Liver (tissue), 9 donors: ENCODE measurements around the gene LRATD1. TPM values are rescaled to one million over a fixed set of nuclear protein-coding genes. Genes with fewer than 3 reads are reported as not detected.

ENCODE experiments used
- DNase-seq: peaks from one replicate; pipeline ENCODE4 v3.0.0-alpha.2; 2017; ENCODE audit warnings: low spot score
- H3K27ac ChIP-seq, 2 donors: one replicate each; pipeline ENCODE4 v1.7.0; 2013; ENCODE audit warnings: inconsistent platforms in 2 of 2, low read length in 2 of 2, control low read depth in 1 of 2, low read depth in 1 of 2, mild to moderate bottlenecking in 1 of 2
- H3K27me3 ChIP-seq, 4 donors: one replicate each; pipeline versions ENCODE4 v1.6.1 to v1.7.0; 2013; ENCODE audit warnings: low read length in 3 of 4, inconsistent platforms in 1 of 4, mild to moderate bottlenecking in 1 of 4, moderate library complexity in 1 of 4; ENCODE audit not compliant: control insufficient read depth in 4 of 4, insufficient read depth in 4 of 4
- H3K36me3 ChIP-seq, 4 donors: one replicate each; pipeline versions ENCODE4 v1.6.1 to v1.7.0; 2013; ENCODE audit warnings: low read length in 3 of 4, mild to moderate bottlenecking in 3 of 4, low read depth in 1 of 4, moderate library complexity in 1 of 4; ENCODE audit not compliant: control insufficient read depth in 4 of 4, insufficient read depth in 3 of 4
- H3K4me1 ChIP-seq, 4 donors: one replicate each; pipeline versions ENCODE4 v1.6.1 to v1.7.0; 2013; ENCODE audit warnings: low read length in 3 of 4, mild to moderate bottlenecking in 3 of 4, moderate library complexity in 1 of 4; ENCODE audit not compliant: control insufficient read depth in 4 of 4, insufficient read depth in 4 of 4
- H3K4me3 ChIP-seq, 3 donors: one replicate each; pipeline versions ENCODE4 v1.6.1 to v1.7.0; 2013; ENCODE audit warnings: low read length in 3 of 3, control low read depth in 1 of 3, low read depth in 1 of 3, mild to moderate bottlenecking in 1 of 3
- H3K9ac ChIP-seq, 2 donors: one replicate each; pipeline ENCODE4 v1.7.0; 2013; ENCODE audit warnings: low read length in 2 of 2, mild to moderate bottlenecking in 2 of 2, moderate library complexity in 2 of 2, control low read depth in 1 of 2, low read depth in 1 of 2
- H3K9me3 ChIP-seq, 4 donors: one replicate each; pipeline versions ENCODE4 v1.6.1 to v1.7.0; 2013; ENCODE audit warnings: low read length in 3 of 4; ENCODE audit not compliant: control insufficient read depth in 4 of 4
- EGR1 ChIP-seq, 2 donors: IDR thresholded peaks; 2 replicates each; pipeline ENCODE4 v1.6.1; 2016 to 2018; ENCODE audit warnings: antibody characterized with exemption in 2 of 2, low read depth in 2 of 2
- FOXA1 ChIP-seq: IDR thresholded peaks from 2 replicates; pipeline ENCODE4 v1.6.1; 2016; ENCODE audit warnings: antibody characterized with exemption
- GABPA ChIP-seq, 2 donors: IDR thresholded peaks in 1 of 2; conservative IDR thresholded peaks in 1 of 2; 2 replicates each; pipeline ENCODE4 v1.6.1; 2016; ENCODE audit warnings: antibody characterized with exemption in 2 of 2, mild to moderate bottlenecking in 1 of 2, moderate library complexity in 1 of 2
- HNF4A ChIP-seq, 2 donors: conservative IDR thresholded peaks; 2 replicates each; pipeline ENCODE4 v1.6.1; 2016; ENCODE audit warnings: antibody characterized with exemption in 2 of 2, mild to moderate bottlenecking in 2 of 2
- HNF4G ChIP-seq: IDR thresholded peaks from 2 replicates; pipeline ENCODE4 v1.6.1; 2016; ENCODE audit warnings: antibody characterized with exemption
- JUND ChIP-seq, 2 donors: IDR thresholded peaks; 2 replicates each; pipeline ENCODE4 v1.6.1; 2016; ENCODE audit warnings: antibody characterized with exemption in 2 of 2
- NR2F2 ChIP-seq: IDR thresholded peaks from 2 replicates; pipeline ENCODE4 v1.6.1; 2016; ENCODE audit warnings: antibody characterized with exemption
- RXRA ChIP-seq, 2 donors: IDR thresholded peaks; 2 replicates each; pipeline ENCODE4 v1.6.1; 2017 to 2018; ENCODE audit warnings: antibody characterized with exemption in 2 of 2, mild to moderate bottlenecking in 1 of 2
- SP1 ChIP-seq: IDR thresholded peaks from 2 replicates; pipeline ENCODE4 v1.6.1; 2018; ENCODE audit warnings: antibody characterized with exemption, mild to moderate bottlenecking
- TAF1 ChIP-seq: conservative IDR thresholded peaks from 2 replicates; pipeline ENCODE4 v1.6.1; 2016; ENCODE audit warnings: antibody characterized with exemption, mild to moderate bottlenecking
- YY1 ChIP-seq: IDR thresholded peaks from 2 replicates; pipeline ENCODE4 v1.6.1; 2016; ENCODE audit warnings: antibody characterized with exemption, mild to moderate bottlenecking
- WGBS: extraction: QIAGEN DNeasy Blood & Tissue Kit; methylation state at CpG from one replicate; pipeline ENCODE4 v1.1.7; 2013; 5-methylcytosine and 5-hydroxymethylcytosine counted together
- polyA plus RNA-seq, 2 donors: library from polyadenylated mRNA; stranded (reverse) in 1 of 2; unstranded in 1 of 2; fragments of 200-250 nt in 1 of 2; fragments of >200 nt in 1 of 2; fragmentation: Nextera tagmentation in 1 of 2; extraction: Ambion mirVana in 1 of 2; gene quantifications; one replicate each; pipeline versions ENCODE4 v1.2.1 to v1.2.3, GENCODE V29; 2013 to 2015
- total RNA-seq, 2 donors: library from RNA; depleted of rRNA; stranded (reverse); fragments of >200 nt; gene quantifications; one replicate each; pipeline ENCODE4 v1.2.3, GENCODE V29; 2014
- TF ChIP-seq, protein P1 (sequence below): fragments of 150-350 bp; IDR thresholded peaks from 2 replicates; pipeline ENCODE4 v1.5.1; 2017; ENCODE audit warnings: improper control_type of control experiment, low read depth, low read length; ENCODE audit not compliant: missing input control
- TF ChIP-seq, protein P2 (sequence below): IDR thresholded peaks from 2 replicates; pipeline ENCODE4 v1.6.1; 2016; ENCODE audit warnings: antibody characterized with exemption
- TF ChIP-seq, protein P3 (sequence below): IDR thresholded peaks from 2 replicates; pipeline ENCODE4 v1.6.1; 2016; ENCODE audit warnings: antibody characterized with exemption
- donor health status: healthy.
- donor health status: healthy.
- donor health status: healthy.
- donor health status: healthy.
- donor health status: healthy.

Gene LRATD1
- total and polyA plus RNA-seq, 4 donors = 0.08 to 3.4 (median 1.8) TPM

DNA sequence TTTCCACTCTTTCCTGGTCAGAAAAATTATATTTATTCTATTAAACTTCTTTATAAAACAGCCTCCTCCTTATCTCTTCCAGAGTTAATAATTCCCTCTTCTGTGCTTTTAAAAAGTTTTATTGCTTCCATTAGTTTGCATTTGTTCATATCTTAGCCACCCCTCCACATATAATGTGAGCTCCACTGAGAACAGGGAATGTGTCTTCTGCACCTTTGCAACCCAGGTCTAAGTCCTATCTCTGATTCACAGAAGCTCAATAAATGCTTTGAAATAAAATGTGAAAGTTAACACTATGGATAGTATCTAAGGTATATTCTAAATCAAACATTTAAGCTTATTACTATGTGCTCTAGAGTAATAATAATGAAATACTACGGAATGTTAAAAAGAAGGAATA, 9.3 kb upstream of the LRATD1 start:
- H3K4me1 ChIP-seq = no peaks in the 10 kb centered on the region
- no peak for DNase-seq
- H3K9me3 ChIP-seq = no peaks in the 10 kb centered on the region
- H3K4me3 ChIP-seq = no peak overlapping the region
- H3K36me3 ChIP-seq = no peaks in the 10 kb centered on the region
- WGBS = 94% methylated on average over 1 of the region's 1 CpG
- H3K9ac ChIP-seq = no peak overlapping the region
- H3K27ac ChIP-seq = no peak overlapping the region
- TF ChIP-seq, protein P1, sequence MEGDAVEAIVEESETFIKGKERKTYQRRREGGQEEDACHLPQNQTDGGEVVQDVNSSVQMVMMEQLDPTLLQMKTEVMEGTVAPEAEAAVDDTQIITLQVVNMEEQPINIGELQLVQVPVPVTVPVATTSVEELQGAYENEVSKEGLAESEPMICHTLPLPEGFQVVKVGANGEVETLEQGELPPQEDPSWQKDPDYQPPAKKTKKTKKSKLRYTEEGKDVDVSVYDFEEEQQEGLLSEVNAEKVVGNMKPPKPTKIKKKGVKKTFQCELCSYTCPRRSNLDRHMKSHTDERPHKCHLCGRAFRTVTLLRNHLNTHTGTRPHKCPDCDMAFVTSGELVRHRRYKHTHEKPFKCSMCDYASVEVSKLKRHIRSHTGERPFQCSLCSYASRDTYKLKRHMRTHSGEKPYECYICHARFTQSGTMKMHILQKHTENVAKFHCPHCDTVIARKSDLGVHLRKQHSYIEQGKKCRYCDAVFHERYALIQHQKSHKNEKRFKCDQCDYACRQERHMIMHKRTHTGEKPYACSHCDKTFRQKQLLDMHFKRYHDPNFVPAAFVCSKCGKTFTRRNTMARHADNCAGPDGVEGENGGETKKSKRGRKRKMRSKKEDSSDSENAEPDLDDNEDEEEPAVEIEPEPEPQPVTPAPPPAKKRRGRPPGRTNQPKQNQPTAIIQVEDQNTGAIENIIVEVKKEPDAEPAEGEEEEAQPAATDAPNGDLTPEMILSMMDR = no peak
- TF ChIP-seq EGR1 (IDR thresholded peaks at IDR 0.05; ENCODE audit: low read depth in 2 of 2) (no peak), GABPA (IDR thresholded peaks at IDR 0.05 in 1 of 2, conservative IDR thresholded peaks at IDR 0.05 in 1 of 2) (no peak), FOXA1 (no peak), RXRA (IDR thresholded peaks at IDR 0.05) (no peak), YY1 (no peak)
- TF ChIP-seq, protein P2, sequence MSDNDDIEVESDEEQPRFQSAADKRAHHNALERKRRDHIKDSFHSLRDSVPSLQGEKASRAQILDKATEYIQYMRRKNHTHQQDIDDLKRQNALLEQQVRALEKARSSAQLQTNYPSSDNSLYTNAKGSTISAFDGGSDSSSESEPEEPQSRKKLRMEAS = no peak
- H3K27me3 ChIP-seq = no peaks in the 10 kb centered on the region

DNA sequence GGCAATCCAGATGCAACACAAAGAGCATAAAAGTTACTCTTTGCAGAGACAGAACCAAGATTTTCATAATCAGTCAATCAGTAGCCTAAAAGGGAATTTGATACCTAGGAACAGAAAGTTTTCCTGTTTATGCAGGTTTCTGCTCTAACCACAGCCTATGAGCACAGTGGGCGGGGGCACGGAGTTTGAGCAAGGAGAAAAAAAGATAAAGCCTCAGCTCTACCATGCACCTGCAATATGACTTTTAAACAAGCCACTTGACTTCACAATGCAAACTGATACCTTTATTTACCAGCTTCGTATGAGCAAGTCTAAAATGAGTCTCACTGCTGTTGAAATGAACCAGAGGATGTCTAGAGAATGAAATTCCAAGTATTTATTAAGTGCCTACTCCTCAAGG, 5.6 kb upstream of the LRATD1 start:
- WGBS = 50% methylated on average over 3 of the region's 3 CpGs
- Histone ChIP-seq H3K4me3 (no peak overlapping the region), H3K27me3 (no peaks in the 10 kb centered on the region), H3K27ac (no peak overlapping the region), H3K36me3 (no peaks in the 10 kb centered on the region), H3K4me1 (peaks cover 0 to 3% (median 2%) of the 10 kb centered on the region in 4 donors), H3K9me3 (no peaks in the 10 kb centered on the region), H3K9ac (no peak overlapping the region)
- TF ChIP-seq JUND (IDR thresholded peaks at IDR 0.05) (no peak), SP1 (no peak), HNF4G (no peak), EGR1 (IDR thresholded peaks at IDR 0.05; ENCODE audit: low read depth in 2 of 2) (no peak)
- TF ChIP-seq, protein P3, sequence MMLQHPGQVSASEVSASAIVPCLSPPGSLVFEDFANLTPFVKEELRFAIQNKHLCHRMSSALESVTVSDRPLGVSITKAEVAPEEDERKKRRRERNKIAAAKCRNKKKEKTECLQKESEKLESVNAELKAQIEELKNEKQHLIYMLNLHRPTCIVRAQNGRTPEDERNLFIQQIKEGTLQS = no peak
- DNase-seq = no peak

DNA sequence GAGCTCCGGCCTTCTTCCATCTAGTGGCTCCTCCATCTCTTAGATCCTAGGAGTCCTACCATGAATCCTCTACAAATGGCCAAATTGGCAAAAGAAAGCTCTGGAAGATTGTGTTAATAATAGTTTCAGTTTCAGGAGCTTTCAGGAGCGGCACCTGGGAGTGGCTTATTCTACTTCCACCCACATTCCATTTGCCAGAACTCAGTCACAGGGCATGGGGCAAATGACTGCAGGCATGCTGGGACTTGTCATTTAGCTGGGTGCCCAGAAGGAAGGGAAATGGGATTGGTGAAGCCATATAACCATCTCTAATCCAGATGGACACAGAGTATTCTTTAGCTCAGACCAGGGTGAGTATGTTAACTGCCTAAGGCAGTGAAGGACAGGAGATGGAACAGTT, 3.6 kb upstream of the LRATD1 start:
- DNase-seq = no peak
- WGBS = 62% methylated on average over 2 of the region's 2 CpGs
- TF ChIP-seq JUND (IDR thresholded peaks at IDR 0.05) = no peak
- TF ChIP-seq HNF4A (conservative IDR thresholded peaks at IDR 0.05) = no peak
- TF ChIP-seq, protein P2 = no peak
- TF ChIP-seq TAF1 = no peak
- TF ChIP-seq, protein P3 = no peak
- TF ChIP-seq, protein P1 = no peak
- TF ChIP-seq FOXA1 = no peak
- TF ChIP-seq YY1 = no peak
- no peak for TF ChIP-seq NR2F2
- peaks cover 4 to 21% (median 14%) of the 10 kb centered on the region in 4 donors for H3K4me1 ChIP-seq
- H3K9me3 ChIP-seq = no peaks in the 10 kb centered on the region
- no peak overlapping the region for H3K27ac ChIP-seq
- H3K9ac ChIP-seq = no peak overlapping the region
- H3K27me3 ChIP-seq = peaks cover 0 to 3% (median 0%) of the 10 kb centered on the region in 4 donors
- H3K4me3 ChIP-seq = no peak overlapping the region
- no peaks in the 10 kb centered on the region for H3K36me3 ChIP-seq
